GM18861 (cell line): ENCODE results near the gene CASKIN1.

Experiments used
- ATAC-seq: cut with Tn5 transposase; IDR thresholded peaks from one replicate; pipeline ENCODE4 v1.9.1; 2021; ENCODE audit not compliant: unreplicated experiment

Gene CASKIN1

GRCh38 chr16:2232094-2232990 is 35.9 kb upstream of the CASKIN1 start:
- ATAC-seq = no peak

- no peak for ATAC-seq
These were observed 34.9 kb upstream of the CASKIN1 start for GRCh38 chr16:2231016-2231931.

- ATAC-seq = no peak
These were observed 34.0 kb upstream of the CASKIN1 start for GRCh38 chr16:2230376-2230775.

- no peak for ATAC-seq
These were observed 33.3 kb upstream of the CASKIN1 start for GRCh38 chr16:2229632-2230250.

GRCh38 chr16:2229091-2229490 is 32.7 kb upstream of the CASKIN1 start:
- ATAC-seq = no peak

GRCh38 chr16:2228161-2228824 is 31.9 kb upstream of the CASKIN1 start:
- no peak for ATAC-seq

GRCh38 chr16:2226918-2227317 is 30.5 kb upstream of the CASKIN1 start:
- ATAC-seq = no peak

- no peak for ATAC-seq
These were observed 29.9 kb upstream of the CASKIN1 start for GRCh38 chr16:2226245-2226793.

- peak; percentile 5 for ATAC-seq
These were observed 27.6 kb upstream of the CASKIN1 start for GRCh38 chr16:2223942-2224486.

GRCh38 chr16:2223221-2223941 is 27.0 kb upstream of the CASKIN1 start, which contains the start of gene E4F1:
TSS of gene E4F1 (plus strand) at chr16:2223591. CDS start at chr16:2223614, 23 bp downstream.
- peak; percentile 86 for ATAC-seq

- no peak for ATAC-seq
These were observed 19.9 kb upstream of the CASKIN1 start for GRCh38 chr16:2216330-2216729.

- ATAC-seq = peak; percentile 76
These were observed 18.2 kb upstream of the CASKIN1 start, which contains the start of gene PGP for GRCh38 chr16:2214719-2214968. TSS of gene PGP (minus strand) at chr16:2214840. CDS start at chr16:2214777, 63 bp downstream.

GRCh38 chr16:2213817-2214718 is 17.7 kb upstream of the CASKIN1 start:
- peak; percentile 10 for ATAC-seq

- ATAC-seq = no peak
These were observed 16.2 kb upstream of the CASKIN1 start for GRCh38 chr16:2212362-2213324.

GRCh38 chr16:2211923-2212347 is 15.5 kb upstream of the CASKIN1 start:
- no peak for ATAC-seq

GRCh38 chr16:2210386-2211365 is 14.3 kb upstream of the CASKIN1 start, which contains the start of gene BRICD5:
TSS of gene BRICD5 (minus strand) at chr16:2210863. CDS start at chr16:2210833, 30 bp downstream.
- no peak for ATAC-seq
